Upper lobe of left lung (tissue), 6 donors: ENCODE data around the gene CNTFR. TPM values are rescaled to one million over a fixed set of nuclear protein-coding genes. Genes with fewer than 3 reads are reported as not detected.
A peak's percentile ranks its signal among the peaks of the same experiment; 100 is the strongest.

Source experiments
- ATAC-seq, 2 donors: fragments of 200-7000 bp; cut with Tn5 transposase; one replicate each; pipeline ENCODE4 v1.9.1; 2022; ENCODE audit warnings: mild to moderate bottlenecking in 2 of 2, moderate library complexity in 2 of 2; ENCODE audit not compliant: low FRiP score in 2 of 2
- DNase-seq, 2 donors: peaks; one replicate each; pipeline ENCODE4 v3.0.0-alpha.2; 2019 to 2020
- H3K27ac ChIP-seq, 4 donors: fragments of 200-600 bp; sonication (generic); one replicate each; pipeline ENCODE4 v1.5.1; 2016 to 2019
- H3K27me3 ChIP-seq, 4 donors: fragments of 200-600 bp; sonication (generic); one replicate each; pipeline ENCODE4 v1.5.1; 2017 to 2019
- H3K36me3 ChIP-seq, 4 donors: fragments of 200-600 bp; sonication (generic); one replicate each; pipeline ENCODE4 v1.5.1; 2016 to 2019
- H3K4me1 ChIP-seq, 4 donors: fragments of 200-600 bp; sonication (generic); one replicate each; pipeline ENCODE4 v1.5.1; 2018 to 2019
- H3K4me3 ChIP-seq, 4 donors: fragments of 200-600 bp; sonication (generic); one replicate each; pipeline ENCODE4 v1.5.1; 2017 to 2019; ENCODE audit warnings: mild to moderate bottlenecking in 2 of 4, moderate library complexity in 1 of 4
- H3K9me3 ChIP-seq, 4 donors: fragments of 200-600 bp; sonication (generic); one replicate each; pipeline ENCODE4 v1.5.1; 2018 to 2019
- CTCF ChIP-seq, 6 experiments: fragments of 450-650 bp in 4 of 6; fragments of 200-600 bp in 2 of 6; sonication (generic) in 2 of 6; IDR thresholded peaks; one replicate each; pipeline ENCODE4 v1.5.1; 2016 to 2019; ENCODE audit warnings: antibody characterized with exemption in 6 of 6
- EP300 ChIP-seq, 4 donors: sonication (generic); formaldehyde crosslinking; IDR thresholded peaks; one replicate each; pipeline ENCODE4 v1.5.1; 2017; ENCODE audit warnings: antibody characterized with exemption in 4 of 4, control low read depth in 2 of 4
- POLR2A ChIP-seq, 4 donors: fragments of 450-650 bp; IDR thresholded peaks; one replicate each; pipeline ENCODE4 v1.5.1; 2016 to 2017; ENCODE audit warnings: antibody characterized with exemption in 4 of 4, mild to moderate bottlenecking in 2 of 4
- POLR2AphosphoS5 ChIP-seq, 2 donors: sonication (generic); formaldehyde crosslinking; IDR thresholded peaks; one replicate each; pipeline ENCODE4 v1.5.1; 2017; ENCODE audit warnings: antibody characterized with exemption in 2 of 2
- WGBS, 2 donors: methylation state at CpG; one replicate each; pipeline ENCODE4 v1.1.5; 2017 to 2018; 5-methylcytosine and 5-hydroxymethylcytosine counted together
- total RNA-seq, 6 donors: library from RNA; depleted of rRNA in 4 of 6; stranded (reverse); fragments of >200 nt in 4 of 6; gene quantifications; one replicate each; pipeline versions ENCODE4 v1.1.0 to v1.2.1, GENCODE V29; 2016 to 2021
- donor health status: DM: no; HTN: no; CAD: no; lungs with moderate emphysema.
- donor health status: DM: no; HTN: yes; CAD: no; lungs with severe emphysema.

The CNTFR gene
- total RNA-seq, 6 donors from 2014 or later = 0.30 to 3.3 (median 0.69) TPM; not detected in 1

GRCh38 chr9:34630402-34631154 lies 41.1 kb upstream of the CNTFR start:
- Histone ChIP-seq H3K27ac (no peak overlapping the region), H3K4me3 (no peak overlapping the region), H3K4me1 (peaks cover 10 to 15% (median 13%) of the 10 kb centered on the region in 4 donors), H3K9me3 (no peaks in the 10 kb centered on the region), H3K36me3 (peaks cover 0 to 5% (median 3%) of the 10 kb centered on the region in 4 donors), H3K27me3 (peaks cover 0 to 43% (median 14%) of the 10 kb centered on the region in 4 donors)
- TF ChIP-seq POLR2A (IDR thresholded peaks at IDR 0.05) (no peak), CTCF (IDR thresholded peaks at IDR 0.05) (no peak), POLR2AphosphoS5 (IDR thresholded peaks at IDR 0.05) (no peak), EP300 (IDR thresholded peaks at IDR 0.05) (no peak)
- DNase-seq (no peak), ATAC-seq (no peak)
- WGBS, 2 donors = 33 to 44% methylated on average over 5 of the region's 5 CpGs

GRCh38 chr9:34629491-34629808 lies 39.9 kb upstream of the CNTFR start:
- Histone ChIP-seq H3K4me1 (peaks cover 9 to 18% (median 12%) of the 10 kb centered on the region in 4 donors), H3K36me3 (no peaks in the 10 kb centered on the region), H3K4me3 (no peak overlapping the region), H3K27me3 (peaks cover 1 to 54% (median 20%) of the 10 kb centered on the region in 4 donors), H3K27ac (no peak overlapping the region), H3K9me3 (no peaks in the 10 kb centered on the region)
- 30 to 35% methylated on average over 4 to 5 of the region's 5 CpGs for WGBS, 2 donors
- DNase-seq (no peak), ATAC-seq (no peak)
- TF ChIP-seq POLR2A (IDR thresholded peaks at IDR 0.05) (no peak), CTCF (IDR thresholded peaks at IDR 0.05) (no peak), EP300 (IDR thresholded peaks at IDR 0.05) (no peak), POLR2AphosphoS5 (IDR thresholded peaks at IDR 0.05) (no peak)

- H3K4me3 ChIP-seq = peak within 1 kb of the TSS in 3 of 4 donors; percentile 38 to 54 (median 44)
- H3K27ac ChIP-seq = no peak within 1 kb of the TSS
- peaks cover 1 to 57% (median 23%) of the 10 kb centered on the region in 4 donors for H3K27me3 ChIP-seq
- TF ChIP-seq POLR2AphosphoS5 (IDR thresholded peaks at IDR 0.05) (no peak), CTCF (IDR thresholded peaks at IDR 0.05) (peak in 1 of 6 experiments; percentile 15)
- WGBS, 2 donors = 0 to 3% methylated on average over 14 to 60 of the region's 69 CpGs
- H3K4me1 ChIP-seq = peaks cover 9 to 21% (median 12%) of the 10 kb centered on the region in 4 donors
- ATAC-seq (peak in 1 of 2 donors; percentile 77), DNase-seq (peak in 1 of 2 donors; percentile 92)
- no peaks in the 10 kb centered on the region for H3K9me3 ChIP-seq
- H3K36me3 ChIP-seq = no peaks in the 10 kb centered on the region
These were observed 39.3 kb upstream of the CNTFR start, which contains the start of gene ARID3C for GRCh38 chr9:34628656-34629490. Gene ARID3C (minus strand): TSS chr9:34629066. CDS start chr9:34628014, 1,052 bp downstream.

DNA sequence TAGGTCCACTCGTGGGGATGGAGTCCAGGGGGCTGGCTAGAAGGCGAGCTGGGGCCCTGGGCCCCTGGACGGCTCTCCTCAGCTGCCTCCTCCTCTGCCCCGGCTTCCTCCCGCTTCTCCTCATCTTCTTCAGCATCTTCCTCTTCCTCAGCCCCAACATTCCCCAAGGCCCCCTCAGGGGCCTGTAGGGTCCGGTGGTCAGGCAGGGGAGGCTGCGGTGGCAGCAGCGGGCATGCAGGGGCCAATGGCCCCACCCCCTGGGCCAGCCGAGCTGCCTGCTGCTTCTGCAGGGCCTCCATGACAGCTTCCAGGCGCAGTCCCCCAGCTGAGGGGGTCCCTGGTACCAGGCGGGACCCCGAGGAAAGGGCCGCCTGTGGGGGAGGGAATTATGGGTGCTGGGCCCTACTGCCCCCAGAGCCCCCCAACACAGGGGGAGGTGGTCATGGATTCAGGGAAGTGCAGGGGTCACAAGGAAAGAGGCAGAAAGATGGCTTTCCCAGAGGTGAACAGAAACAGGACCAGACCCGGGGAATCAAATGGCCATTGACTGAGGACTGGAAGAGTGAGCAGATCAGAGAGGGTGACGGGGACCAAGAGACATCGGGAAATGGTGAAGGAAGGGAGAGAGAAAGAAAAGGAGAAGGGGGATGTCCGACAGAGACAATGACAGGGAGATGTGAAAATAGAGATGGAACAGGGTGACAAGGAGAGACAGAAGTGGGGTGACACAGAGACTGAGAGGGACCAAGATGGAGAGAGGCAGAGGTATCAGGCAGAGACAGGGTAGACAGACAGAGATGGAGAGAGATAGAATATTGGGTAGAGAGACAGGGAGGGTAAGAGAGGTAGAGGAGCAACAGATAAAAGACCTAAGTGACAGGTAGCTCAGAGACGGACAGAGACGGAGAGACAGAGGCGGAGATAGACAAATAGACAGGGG lies 38.5 kb upstream of the CNTFR start:
- Histone ChIP-seq H3K27ac (no peak overlapping the region), H3K4me3 (peak overlapping the region in 2 of 4 donors; percentile 44 to 54), H3K4me1 (peaks cover 17 to 29% (median 19%) of the 10 kb centered on the region in 4 donors), H3K9me3 (no peaks in the 10 kb centered on the region), H3K27me3 (peaks cover 1 to 66% (median 32%) of the 10 kb centered on the region in 4 donors), H3K36me3 (no peaks in the 10 kb centered on the region)
- TF ChIP-seq POLR2AphosphoS5 (IDR thresholded peaks at IDR 0.05) (no peak), EP300 (IDR thresholded peaks at IDR 0.05) (no peak), CTCF (IDR thresholded peaks at IDR 0.05) (no peak), POLR2A (IDR thresholded peaks at IDR 0.05) (no peak)
- DNase-seq = no peak
- no peak for ATAC-seq
- 38 to 42% methylated on average over 15 to 16 of the region's 20 CpGs for WGBS, 2 donors
